H1 (cell line): ENCODE results near the gene AK5. TPM values are rescaled to one million over a fixed set of nuclear protein-coding genes. Genes with fewer than 3 reads are reported as not detected.

Experiments used
- CTCF ChIA-PET: fragments of 300-600 bp; sonication (Branson Sonifier 250); formaldehyde crosslinking; loops from one replicate; lab custom pipeline; 2021; ENCODE audit not compliant: partially characterized antibody; lab: Charles Lee
- POLR2A ChIA-PET: fragments of 300-600 bp; sonication (Branson Sonifier 250); formaldehyde crosslinking; loops from one replicate; lab custom pipeline; 2021; ENCODE audit warnings: inconsistent platforms; ENCODE audit not compliant: partially characterized antibody; lab: Charles Lee
- DNase-seq, 2 experiments: peaks; one replicate each; pipeline versions ENCODE4 v3.0.0 to v3.0.0-alpha.2; 2010 to 2022; ENCODE audit warnings: low spot score in 2 of 2, low read depth in 1 of 2, mixed read lengths in 1 of 2
- FAIRE-seq: peaks from 2 replicates; lab custom pipeline; 2011; peaks lifted over from hg19 to GRCh38; lab: Jason Lieb, UNC
- H2AFZ ChIP-seq: 2 replicates; pipeline ENCODE4 v1.8.1; 2012; ENCODE audit warnings: low read length, inconsistent platforms
- H2AK5ac ChIP-seq: 2 replicates; pipeline ENCODE4 v1.6.1; 2013; ENCODE audit warnings: low read depth, low read length
- H2BK120ac ChIP-seq: replicated peaks from 2 replicates; pipeline ENCODE3; 2013; ENCODE audit warnings: low read depth, low read length, inconsistent platforms
- H2BK12ac ChIP-seq: 2 replicates; pipeline ENCODE4 v1.6.1; 2013; ENCODE audit warnings: low read depth, low read length
- H2BK15ac ChIP-seq: 2 replicates; pipeline ENCODE4 v1.6.1; 2013; ENCODE audit warnings: low read length
- H2BK20ac ChIP-seq: 2 replicates; pipeline ENCODE4 v1.6.1; 2013; ENCODE audit warnings: low read length
- H2BK5ac ChIP-seq: 2 replicates; pipeline ENCODE4 v1.6.1; 2013; ENCODE audit warnings: low read depth, low read length
- H3K14ac ChIP-seq: 2 replicates; pipeline ENCODE4 v1.6.1; 2013; ENCODE audit warnings: inconsistent platforms; ENCODE audit not compliant: insufficient read length
- H3K18ac ChIP-seq: 2 replicates; pipeline ENCODE4 v1.6.1; 2013; ENCODE audit warnings: low read length; ENCODE audit errors: extremely low read depth
- H3K23ac ChIP-seq: 2 replicates; pipeline ENCODE4 v1.6.1; 2013; ENCODE audit warnings: inconsistent platforms; ENCODE audit not compliant: insufficient read length
- H3K23me2 ChIP-seq: 2 replicates; pipeline ENCODE4 v1.6.1; 2013; ENCODE audit warnings: low read depth, low read length
- H3K27ac ChIP-seq: 2 replicates; pipeline ENCODE4 v1.6.1; 2011; ENCODE audit warnings: low read depth, low read length, inconsistent platforms
- H3K27me3 ChIP-seq, 4 experiments: replicated peaks in 1 of 4; 1 replicate in 1 of 4; 2 replicates in 3 of 4; pipeline versions ENCODE4 v1.6.1 to v1.8.1; 2011 to 2013; ENCODE audit warnings: low read length in 3 of 4, mild to moderate bottlenecking in 3 of 4, inconsistent platforms in 2 of 4, mixed read lengths in 2 of 4, moderate library complexity in 1 of 4; ENCODE audit not compliant: control insufficient read depth in 3 of 4, insufficient read depth in 3 of 4; ENCODE audit errors: extremely low read depth in 1 of 4
- H3K36me3 ChIP-seq, 4 experiments: 2 replicates each; pipeline versions ENCODE4 v1.6.1 to v1.8.1; 2011 to 2013; ENCODE audit warnings: mild to moderate bottlenecking in 4 of 4, low read length in 3 of 4, moderate library complexity in 2 of 4, control low read depth in 1 of 4, inconsistent platforms in 1 of 4; ENCODE audit not compliant: insufficient read depth in 4 of 4, control insufficient read depth in 2 of 4
- H3K4ac ChIP-seq: replicated peaks from 2 replicates; pipeline ENCODE3; 2013; ENCODE audit warnings: low read length, low read depth, mixed read lengths, inconsistent platforms; ENCODE audit not compliant: insufficient read length
- H3K4me1 ChIP-seq, 4 experiments: replicated peaks in 1 of 4; 1 replicate in 1 of 4; 2 replicates in 3 of 4; pipeline versions ENCODE4 v1.6.1 to v1.8.1; 2011 to 2013; ENCODE audit warnings: low read length in 3 of 4, inconsistent platforms in 2 of 4, mixed read lengths in 1 of 4; ENCODE audit not compliant: insufficient read depth in 4 of 4, control insufficient read depth in 3 of 4
- H3K4me2 ChIP-seq, 2 experiments: 2 replicates each; pipeline versions ENCODE4 v1.6.1 to v1.8.1; 2011 to 2013; ENCODE audit warnings: low read depth in 2 of 2, low read length in 2 of 2, control low read depth in 1 of 2, inconsistent platforms in 1 of 2, mild to moderate bottlenecking in 1 of 2; ENCODE audit not compliant: insufficient read depth in 1 of 2
- H3K4me3 ChIP-seq, 4 experiments: fragments of 200-600, 300-600 bp in 1 of 4; sonication (generic), shearing (Covaris generic), sonication (Bioruptor Twin) in 1 of 4; 2 replicates each; pipeline versions ENCODE4 v1.5.1 to v1.8.1; 2011 to 2016; ENCODE audit warnings: low read length in 4 of 4, low read depth in 3 of 4, control low read depth in 2 of 4, inconsistent platforms in 2 of 4, mild to moderate bottlenecking in 2 of 4, mixed read lengths in 1 of 4, moderate library complexity in 1 of 4; ENCODE audit not compliant: insufficient read depth in 2 of 4; ENCODE audit errors: extremely low read depth in 1 of 4
- H3K56ac ChIP-seq: replicated peaks from 2 replicates; pipeline ENCODE3; 2013; ENCODE audit warnings: low read depth, mild to moderate bottlenecking, mixed read lengths, low read length, inconsistent platforms; ENCODE audit not compliant: insufficient read length
- H3K79me1 ChIP-seq: 2 replicates; pipeline ENCODE4 v1.6.1; 2013; ENCODE audit warnings: low read depth, low read length, control low read depth
- H3K79me2 ChIP-seq, 2 experiments: 2 replicates each; pipeline versions ENCODE4 v1.6.1 to v1.8.1; 2012 to 2013; ENCODE audit warnings: low read length in 2 of 2, mild to moderate bottlenecking in 2 of 2, inconsistent platforms in 1 of 2; ENCODE audit not compliant: insufficient read depth in 2 of 2, control insufficient read depth in 1 of 2
- H3K9ac ChIP-seq, 4 experiments: replicated peaks in 1 of 4; 1 replicate in 1 of 4; 2 replicates in 3 of 4; pipeline versions ENCODE4 v1.6.1 to v1.8.1; 2011 to 2013; ENCODE audit warnings: low read depth in 3 of 4, low read length in 3 of 4, control low read depth in 2 of 4, mild to moderate bottlenecking in 2 of 4, moderate library complexity in 2 of 4, inconsistent platforms in 1 of 4; ENCODE audit errors: extremely low read depth in 1 of 4
- H3K9me3 ChIP-seq, 2 experiments: 2 replicates each; pipeline versions ENCODE4 v1.6.1 to v1.8.1; 2012 to 2013; ENCODE audit warnings: mild to moderate bottlenecking in 2 of 2, moderate library complexity in 2 of 2, control low read depth in 1 of 2, inconsistent platforms in 1 of 2, low read depth in 1 of 2, low read length in 1 of 2, mixed read lengths in 1 of 2; ENCODE audit not compliant: insufficient read depth in 2 of 2
- H4K20me1 ChIP-seq, 2 experiments: replicated peaks in 1 of 2; 2 replicates each; pipeline versions ENCODE3 to v1.8.1; 2011 to 2013; ENCODE audit warnings: inconsistent platforms in 2 of 2, low read length in 2 of 2, mild to moderate bottlenecking in 1 of 2; ENCODE audit not compliant: insufficient read depth in 2 of 2, control insufficient read depth in 1 of 2
- H4K5ac ChIP-seq: 2 replicates; pipeline ENCODE4 v1.6.1; 2013; ENCODE audit warnings: low read length, low read depth, mixed read lengths, inconsistent platforms; ENCODE audit not compliant: insufficient read length
- H4K8ac ChIP-seq: 2 replicates; pipeline ENCODE4 v1.8.0; 2013; ENCODE audit warnings: mild to moderate bottlenecking, moderate library complexity, low read length, inconsistent platforms; ENCODE audit not compliant: insufficient read depth; ENCODE audit errors: extremely low read depth
- H4K91ac ChIP-seq: replicated peaks from 2 replicates; pipeline ENCODE3; 2013; ENCODE audit warnings: low read length, mixed read lengths, inconsistent platforms; ENCODE audit not compliant: insufficient read length
- BCL11A ChIP-seq, 2 experiments: IDR thresholded peaks; one replicate each; pipeline ENCODE4 v1.6.1; 2011; ENCODE audit warnings: low read depth in 2 of 2, low read length in 2 of 2, mild to moderate bottlenecking in 2 of 2
- BRCA1 ChIP-seq: IDR thresholded peaks from 2 replicates; pipeline ENCODE4 v1.6.1; 2012; ENCODE audit warnings: low read depth, low read length, improper control_type of control experiment
- CBX8 ChIP-seq: fragments of 300-800, 300-1000 bp; sonication (generic); IDR thresholded peaks from 2 replicates; pipeline ENCODE4 v1.7.1; 2016; ENCODE audit warnings: low read depth, low read length, borderline replicate concordance
- CHD2 ChIP-seq: IDR thresholded peaks from 2 replicates; pipeline ENCODE4 v1.6.1; 2012; ENCODE audit warnings: low read length, improper control_type of control experiment
- EGR1 ChIP-seq: IDR thresholded peaks from 2 replicates; pipeline ENCODE4 v1.6.1; 2011; ENCODE audit warnings: low read depth, low read length, borderline replicate concordance
- RAD21 ChIP-seq, 2 experiments: IDR thresholded peaks in 1 of 2; conservative IDR thresholded peaks in 1 of 2; 2 replicates each; pipeline ENCODE4 v1.6.1; 2011; ENCODE audit warnings: low read depth in 2 of 2, low read length in 2 of 2, improper control_type of control experiment in 1 of 2, inconsistent platforms in 1 of 2, mild to moderate bottlenecking in 1 of 2, moderate library complexity in 1 of 2
- RNF2 ChIP-seq: fragments of 200-900, 300-1000 bp; sonication (generic); IDR thresholded peaks from 2 replicates; pipeline ENCODE4 v1.7.1; 2016; ENCODE audit warnings: borderline replicate concordance, low read depth, mild to moderate bottlenecking, antibody characterized with exemption, low read length; ENCODE audit not compliant: poor library complexity, severe bottlenecking; ENCODE audit errors: missing control alignments
- RXRA ChIP-seq: IDR thresholded peaks from 2 replicates; pipeline ENCODE4 v1.6.1; 2011; ENCODE audit warnings: low read depth, mild to moderate bottlenecking, low read length, moderate library complexity; ENCODE audit not compliant: insufficient read depth
- SIN3A ChIP-seq, 2 experiments: IDR thresholded peaks in 1 of 2; conservative IDR thresholded peaks in 1 of 2; 2 replicates each; pipeline ENCODE4 v1.6.1; 2011 to 2012; ENCODE audit warnings: low read length in 2 of 2, improper control_type of control experiment in 1 of 2, low read depth in 1 of 2, mild to moderate bottlenecking in 1 of 2
- SIRT6 ChIP-seq: IDR thresholded peaks from one replicate; pipeline ENCODE4 v1.7.1; 2012; ENCODE audit warnings: low read length, inconsistent platforms
- TAF1 ChIP-seq: IDR thresholded peaks from 2 replicates; pipeline ENCODE4 v1.6.1; 2011; ENCODE audit warnings: mild to moderate bottlenecking, low read depth, low read length
- TCF12 ChIP-seq: IDR thresholded peaks from 2 replicates; pipeline ENCODE4 v1.6.1; 2011; ENCODE audit warnings: low read depth, mild to moderate bottlenecking, low read length
- TEAD4 ChIP-seq: IDR thresholded peaks from 2 replicates; pipeline ENCODE4 v1.6.1; 2012; ENCODE audit warnings: low read depth, low read length, inconsistent platforms, mixed read lengths
- WGBS, 2 experiments: shearing (Covaris generic) in 1 of 2; methylation state at CpG; one replicate each; pipeline versions ENCODE4 v1.1.6 to v1.1.7; 2013 to 2015; ENCODE audit warnings: low lambda C conversion rate in 2 of 2, mixed read lengths in 2 of 2, inconsistent platforms in 1 of 2, low coverage in 1 of 2, missing lambda C conversion rate in 1 of 2; ENCODE audit not compliant: insufficient replicate concordance in 2 of 2, insufficient coverage in 1 of 2, insufficient read length in 1 of 2; ENCODE audit errors: extremely low coverage in 1 of 2, missing lambda C conversion rate in 1 of 2; 5-methylcytosine and 5-hydroxymethylcytosine counted together
- polyA plus RNA-seq, 7 experiments: library from polyadenylated mRNA; depleted of rRNA in 3 of 7; stranded (reverse) in 5 of 7; unstranded in 2 of 7; fragments of >200 nt in 5 of 7; fragments of 200-250 nt in 2 of 7; gene quantifications; 1 replicate in 5 of 7; 2 replicates in 1 of 7; 4 replicates in 1 of 7; pipeline versions ENCODE4 v1.2.1 to v1.2.3, GENCODE V29; 2011 to 2013; ENCODE audit warnings: missing spikeins in 2 of 7, mixed read lengths in 2 of 7
- total RNA-seq: library from RNA; stranded (reverse); fragmentation: NEBNext Ultra II Directional; extraction: Animal tissue kit (Norgen Biotek cat#: 25700); gene quantifications from 2 replicates; pipeline ENCODE4 v1.2.1, GENCODE V29; 2021

The AK5 gene
- total and polyA plus RNA-seq, 2 of the 8 experiments (the other 6 are each of a cell fraction or from before 2014, with no cell fraction given), result 2.0 to 7.1 TPM

DNA sequence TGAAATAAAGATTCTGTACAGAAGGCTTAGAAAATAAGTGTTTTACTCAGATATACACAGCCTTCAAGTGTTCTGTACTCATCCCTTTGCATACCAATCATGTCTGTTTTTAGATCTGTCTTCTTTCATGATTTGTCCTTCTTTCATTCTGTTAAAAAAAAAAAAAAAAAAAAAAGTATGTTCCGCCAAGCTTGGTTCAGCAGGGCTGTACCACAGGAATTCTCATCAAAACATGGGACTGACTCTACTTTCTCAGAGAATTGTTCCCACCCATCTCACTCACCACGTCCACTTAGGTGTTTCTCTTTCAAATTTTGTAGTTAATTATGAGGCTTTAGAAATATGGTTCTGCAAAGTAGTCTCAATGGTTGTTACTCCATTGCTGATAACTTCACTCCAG, 119.0 kb downstream of the AK5 start:
- no peak overlapping the region for H3K4ac ChIP-seq
- H3K14ac ChIP-seq, result no peak overlapping the region
- no peak overlapping the region for H4K91ac ChIP-seq
- no peaks in the 10 kb centered on the region for H4K20me1 ChIP-seq
- no peak overlapping the region for H3K18ac ChIP-seq
- H4K8ac ChIP-seq, result no peak overlapping the region
- no peaks in the 10 kb centered on the region for H3K79me1 ChIP-seq
- H3K23me2 ChIP-seq, result no peaks in the 10 kb centered on the region
- H3K56ac ChIP-seq, result no peak overlapping the region
- H3K4me2 ChIP-seq, result no peak overlapping the region
- no peaks in the 10 kb centered on the region for H3K4me1 ChIP-seq
- no peak overlapping the region for H2BK5ac ChIP-seq
- no peak overlapping the region for H2AFZ ChIP-seq
- no peak overlapping the region for H2BK120ac ChIP-seq
- H2AK5ac ChIP-seq, result no peak overlapping the region
- FAIRE-seq (no peak), DNase-seq (no peak)
- H3K9ac ChIP-seq, result no peak overlapping the region
- no peak overlapping the region for H4K5ac ChIP-seq
- H3K4me3 ChIP-seq, result no peak overlapping the region
- no peaks in the 10 kb centered on the region for H3K36me3 ChIP-seq
- H3K27me3 ChIP-seq, result no peaks in the 10 kb centered on the region
- H2BK20ac ChIP-seq, result no peak overlapping the region
- H2BK15ac ChIP-seq, result no peak overlapping the region
- H3K23ac ChIP-seq, result no peak overlapping the region
- no peaks in the 10 kb centered on the region for H3K9me3 ChIP-seq
- ChIA-PET CTCF (no interaction called here), POLR2A (no interaction called here)
- H2BK12ac ChIP-seq, result no peak overlapping the region
- no peaks in the 10 kb centered on the region for H3K79me2 ChIP-seq
- no peak overlapping the region for H3K27ac ChIP-seq
- 93% methylated on average over 2 of the region's 2 CpGs; no CpG with 5 or more reads in 1 of the 2 experiments for WGBS, 2 experiments
- TF ChIP-seq CHD2, result no peak
- no peak for TF ChIP-seq BCL11A (IDR thresholded peaks at IDR 0.05; ENCODE audit: low read depth in 2 of 2, low read length in 2 of 2)
- TF ChIP-seq SIRT6, result no peak
- TF ChIP-seq RXRA, result no peak
- no peak for TF ChIP-seq EGR1
- no peak for TF ChIP-seq SIN3A (conservative IDR thresholded peaks at IDR 0.05 in 1 of 2, IDR thresholded peaks at IDR 0.05 in 1 of 2; ENCODE audit: low read depth in 1 of 2, low read length in 2 of 2)
- TF ChIP-seq BRCA1, result no peak
- TF ChIP-seq TAF1, result no peak
- no peak for TF ChIP-seq TEAD4
- TF ChIP-seq CBX8, result no peak
- no peak for TF ChIP-seq TCF12
- no peak for TF ChIP-seq RAD21 (IDR thresholded peaks at IDR 0.05 in 1 of 2, conservative IDR thresholded peaks at IDR 0.05 in 1 of 2; ENCODE audit: low read depth in 2 of 2, low read length in 2 of 2)
- TF ChIP-seq RNF2, result no peak
